ENCODE results near the gene ERC2.

ERC2 gene

GRCh38 chr3:56233742-56234141 is 234.5 kb downstream of the ERC2 start:
- no peak for DNase-seq

GRCh38 chr3:56229311-56229710 is 239.0 kb downstream of the ERC2 start:
- DNase-seq, result no peak

GRCh38 chr3:56222866-56223265 is 245.4 kb downstream of the ERC2 start:
- no peak for DNase-seq

- no peak for DNase-seq
Observed at GRCh38 chr3:56219894-56220805, 248.1 kb downstream of the ERC2 start.

- DNase-seq, result no peak
Observed at GRCh38 chr3:56209982-56210751, 258.1 kb downstream of the ERC2 start.

- DNase-seq, result no peak
Observed at GRCh38 chr3:56207922-56208321, 260.3 kb downstream of the ERC2 start.

- DNase-seq, result no peak
Observed at GRCh38 chr3:56205406-56205805, 262.9 kb downstream of the ERC2 start.

- DNase-seq, result no peak
Observed at GRCh38 chr3:56202997-56203396, 265.3 kb downstream of the ERC2 start.

GRCh38 chr3:56201407-56201806 is 266.9 kb downstream of the ERC2 start:
- no peak for DNase-seq

- no peak for DNase-seq
Observed at GRCh38 chr3:56200251-56200650, 268.0 kb downstream of the ERC2 start.

- no peak for DNase-seq
Observed at GRCh38 chr3:56197991-56198390, 270.3 kb downstream of the ERC2 start.

GRCh38 chr3:56197259-56197965 is 270.9 kb downstream of the ERC2 start:
- no peak for DNase-seq

- DNase-seq, result no peak
Observed at GRCh38 chr3:56196700-56197099, 271.6 kb downstream of the ERC2 start.

- DNase-seq, result no peak
Observed at GRCh38 chr3:56193519-56193918, 274.7 kb downstream of the ERC2 start.

GRCh38 chr3:56192001-56192400 is 276.3 kb downstream of the ERC2 start:
- DNase-seq, result no peak

- no peak for DNase-seq
Observed at GRCh38 chr3:56190771-56191305, 277.4 kb downstream of the ERC2 start.

GRCh38 chr3:56190130-56190529 is 278.1 kb downstream of the ERC2 start:
- no peak for DNase-seq

GRCh38 chr3:56189536-56189935 is 278.7 kb downstream of the ERC2 start:
- DNase-seq, result no peak

GRCh38 chr3:56188201-56188600 is 280.1 kb downstream of the ERC2 start:
- no peak for DNase-seq

- no peak for DNase-seq
Observed at GRCh38 chr3:56187051-56187450, 281.2 kb downstream of the ERC2 start.

GRCh38 chr3:56185827-56186226 is 282.4 kb downstream of the ERC2 start:
- DNase-seq, result no peak

- DNase-seq, result no peak
Observed at GRCh38 chr3:56183529-56183928, 284.7 kb downstream of the ERC2 start.

GRCh38 chr3:56180433-56180832 is 287.8 kb downstream of the ERC2 start:
- no peak for DNase-seq
